Loucy (cell line): ENCODE measurements around the gene EEPD1.
A peak's percentile ranks its signal among the peaks of the same experiment; 100 is the strongest.

Experiments
- H2AFZ ChIP-seq: fragments of 200-600 bp; sonication (generic); 2 replicates; pipeline ENCODE4 v1.6.0; 2016; ENCODE audit warnings: antibody characterized with exemption, mild to moderate bottlenecking, low read length, moderate library complexity
- H3F3A ChIP-seq: fragments of 200-600 bp; 2 replicates; pipeline ENCODE4 v1.6.0; 2016; ENCODE audit warnings: antibody characterized with exemption, low read depth, mild to moderate bottlenecking
- H3K27me3 ChIP-seq: fragments of 200-600 bp; sonication (generic); 2 replicates; pipeline ENCODE4 v1.6.1; 2014; ENCODE audit warnings: low read length, mild to moderate bottlenecking; ENCODE audit not compliant: insufficient read depth, poor library complexity, severe bottlenecking
- H3K36me3 ChIP-seq: fragments of 200-600 bp; sonication (generic); 2 replicates; pipeline ENCODE4 v1.6.1; 2016; ENCODE audit warnings: low read length; ENCODE audit not compliant: insufficient read depth
- H3K4me1 ChIP-seq: fragments of 200-600 bp; sonication (generic); 2 replicates; pipeline ENCODE4 v1.5.1; 2014; ENCODE audit warnings: low read length, mild to moderate bottlenecking; ENCODE audit not compliant: insufficient read depth, poor library complexity, severe bottlenecking
- H3K4me2 ChIP-seq: fragments of 200-600 bp; sonication (generic); 2 replicates; pipeline ENCODE4 v1.6.0; 2014; ENCODE audit warnings: antibody characterized with exemption, low read length, low read depth, mild to moderate bottlenecking; ENCODE audit not compliant: poor library complexity, severe bottlenecking
- H3K4me3 ChIP-seq: fragments of 200-600 bp; sonication (generic); 2 replicates; pipeline ENCODE4 v1.5.1; 2014; ENCODE audit warnings: low read length, mild to moderate bottlenecking, mixed read lengths; ENCODE audit not compliant: poor library complexity, severe bottlenecking
- H3K79me2 ChIP-seq: fragments of 200-600 bp; sonication (generic); 2 replicates; pipeline ENCODE4 v1.6.1; 2014; ENCODE audit warnings: low read length; ENCODE audit not compliant: insufficient read depth
- H3K9ac ChIP-seq: fragments of 200-600 bp; sonication (generic); 2 replicates; pipeline ENCODE4 v1.6.0; 2014; ENCODE audit warnings: mild to moderate bottlenecking, low read depth, low read length, moderate library complexity; ENCODE audit not compliant: poor library complexity, severe bottlenecking
- H3K9me2 ChIP-seq: fragments of 200-600 bp; sonication (generic); replicated peaks from 2 replicates; pipeline ENCODE4 v1.6.1; 2016; ENCODE audit warnings: low read depth, low read length, mixed read lengths
- H3K9me3 ChIP-seq: fragments of 200-600 bp; sonication (generic); 2 replicates; pipeline ENCODE4 v1.6.1; 2014; ENCODE audit warnings: mild to moderate bottlenecking, antibody characterized with exemption, low read length, low read depth; ENCODE audit not compliant: insufficient read depth
- H4K20me1 ChIP-seq: fragments of 200-600 bp; sonication (generic); 2 replicates; pipeline ENCODE4 v1.6.0; 2014; ENCODE audit warnings: antibody characterized with exemption, low read length, mild to moderate bottlenecking; ENCODE audit not compliant: insufficient read depth, poor library complexity, severe bottlenecking
- CTCF ChIP-seq: fragments of 200-600 bp; sonication (generic); conservative IDR thresholded peaks from 2 replicates; pipeline ENCODE4 v1.5.1; 2014; ENCODE audit warnings: mild to moderate bottlenecking, antibody characterized with exemption, low read length
- EZH2phosphoT487 ChIP-seq: fragments of 200-600 bp; IDR thresholded peaks from 2 replicates; pipeline ENCODE4 v1.6.1; 2018; ENCODE audit warnings: antibody characterized with exemption, mild to moderate bottlenecking, moderate library complexity, borderline replicate concordance

Gene EEPD1

DNA sequence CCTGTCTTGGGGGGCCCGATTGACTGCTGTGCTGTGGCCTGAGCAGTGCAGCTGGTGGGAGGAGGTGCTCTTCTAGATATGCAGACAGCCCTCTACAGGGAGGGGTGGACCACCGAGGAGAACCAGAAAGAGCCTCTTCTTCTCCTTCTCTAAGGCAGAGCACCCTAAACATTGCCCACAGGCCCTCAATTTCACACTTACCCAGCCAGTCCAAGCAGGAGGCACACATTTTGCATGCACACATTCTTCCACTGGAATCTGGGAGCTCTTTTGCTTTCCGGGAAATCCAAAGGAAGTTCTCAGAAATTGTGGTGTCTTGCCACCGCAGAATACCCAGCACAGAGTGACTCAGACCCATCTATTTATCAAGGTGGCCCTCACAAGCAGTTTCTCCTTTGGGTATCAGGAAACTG, 45.8 kb downstream of the EEPD1 start:
- Histone ChIP-seq H3K79me2 (no peaks in the 10 kb centered on the region), H4K20me1 (no peaks in the 10 kb centered on the region), H3K9me3 (no peaks in the 10 kb centered on the region), H3K4me1 (peaks cover 28% of the 10 kb centered on the region), H3K36me3 (no peaks in the 10 kb centered on the region), H3K4me2 (no peak overlapping the region), H2AFZ (no peak overlapping the region), H3F3A (peaks cover 6% of the 10 kb centered on the region; the same call in 1 of the 2 replicates), H3K9ac (no peak overlapping the region), H3K27me3 (no peaks in the 10 kb centered on the region), H3K4me3 (no peak overlapping the region), H3K9me2 (no peaks in the 10 kb centered on the region)
- TF ChIP-seq CTCF (no peak), EZH2phosphoT487 (no peak)

DNA sequence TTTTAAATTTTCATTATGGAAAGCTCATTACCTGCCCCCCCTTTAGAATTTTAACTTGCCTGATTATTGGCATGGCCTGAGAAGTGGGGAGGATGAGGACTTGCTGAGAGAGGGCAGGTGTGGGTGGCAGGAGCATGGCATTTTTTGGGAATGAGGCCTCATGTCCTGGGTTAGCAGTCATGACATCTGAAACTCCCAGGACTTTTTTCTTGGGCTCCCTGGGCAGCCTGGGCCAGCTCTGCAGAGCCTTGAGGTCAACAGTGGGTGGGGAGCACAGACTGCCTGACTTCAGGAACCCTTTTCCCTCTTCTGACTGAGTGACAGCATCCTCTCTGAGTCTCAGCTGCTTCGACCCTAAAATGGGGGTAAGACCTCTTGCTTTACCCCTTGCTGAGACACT, 46.3 kb downstream of the EEPD1 start:
- Histone ChIP-seq H3K9me2 (no peaks in the 10 kb centered on the region), H3K79me2 (no peaks in the 10 kb centered on the region), H4K20me1 (no peaks in the 10 kb centered on the region), H2AFZ (no peak overlapping the region), H3K27me3 (no peaks in the 10 kb centered on the region), H3K9me3 (no peaks in the 10 kb centered on the region), H3K4me3 (no peak overlapping the region), H3K9ac (no peak overlapping the region), H3K4me2 (no peak overlapping the region), H3K36me3 (no peaks in the 10 kb centered on the region), H3F3A (peaks cover 6% of the 10 kb centered on the region; the same call in 1 of the 2 replicates), H3K4me1 (peaks cover 33% of the 10 kb centered on the region)
- TF ChIP-seq CTCF: no peak

DNA sequence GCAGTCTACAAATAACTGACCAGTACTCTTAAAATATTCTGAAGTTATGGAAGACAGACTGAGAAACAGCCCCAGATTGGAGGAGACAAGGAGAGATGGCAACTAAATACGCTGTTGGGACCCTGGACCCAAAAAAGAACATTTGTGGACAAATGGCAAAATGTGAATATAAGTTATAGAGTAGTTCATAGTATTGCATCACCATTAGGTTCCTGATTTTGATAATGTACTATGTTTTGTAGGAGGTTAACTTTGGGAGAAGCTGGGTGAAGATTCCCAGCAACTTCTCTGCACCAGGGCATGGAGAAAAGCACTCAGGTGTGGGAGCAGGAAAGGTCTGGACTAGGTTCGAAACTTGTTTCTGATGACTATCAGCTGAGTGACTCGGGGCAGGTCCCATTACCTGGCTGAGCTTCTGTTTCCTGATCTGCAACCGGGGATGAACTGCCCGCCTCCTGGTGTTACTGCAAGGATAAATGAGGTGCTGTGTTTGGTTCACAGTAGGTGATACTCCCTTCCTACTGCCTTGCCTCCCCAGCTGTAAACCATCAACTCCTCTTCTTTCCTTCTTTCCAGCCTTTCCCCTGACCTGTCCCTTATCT, 48.2 kb downstream of the EEPD1 start:
- Histone ChIP-seq H3K27me3 (no peaks in the 10 kb centered on the region), H3K9me3 (no peaks in the 10 kb centered on the region), H3K4me2 (peak overlapping the region; percentile 66), H3K9me2 (no peaks in the 10 kb centered on the region), H3K4me3 (no peak overlapping the region), H3K4me1 (peaks cover 49% of the 10 kb centered on the region), H3K36me3 (no peaks in the 10 kb centered on the region), H3K79me2 (no peaks in the 10 kb centered on the region), H4K20me1 (no peaks in the 10 kb centered on the region), H3K9ac (peak overlapping the region; percentile 18), H3F3A (peaks cover 6% of the 10 kb centered on the region; the same call in 1 of the 2 replicates), H2AFZ (no peak overlapping the region)
- no peak for TF ChIP-seq CTCF
- no peak for TF ChIP-seq EZH2phosphoT487
